ENCODE measurements around the gene DCAF8L2.

Gene DCAF8L2

DNA sequence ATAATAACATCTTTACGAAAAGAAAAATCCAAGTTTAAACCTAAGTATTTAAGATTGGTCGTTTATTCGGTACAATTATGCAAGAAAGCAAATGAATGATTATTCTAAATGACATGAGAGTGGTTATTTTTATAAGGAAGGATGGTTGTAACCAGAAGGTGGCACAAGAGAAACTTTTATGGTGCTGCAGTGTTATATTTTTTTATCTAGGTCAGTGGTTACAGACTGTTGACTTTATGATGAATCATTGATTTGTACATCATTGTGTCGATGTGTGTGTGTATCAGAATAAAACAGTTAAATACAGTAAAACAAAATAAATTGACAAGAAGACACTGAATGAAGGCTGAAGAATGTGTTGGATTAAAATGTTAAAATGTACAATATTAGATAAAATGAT lies 9.8 kb downstream of the DCAF8L2 start:
- H3K27me3 ChIP-seq (replicated peaks; ENCODE audit: control insufficient read depth, insufficient read depth, low read length), result peaks cover 3% of the 10 kb centered on the region
- H3K4me3 ChIP-seq (ENCODE audit: low read length), result no peak overlapping the region
- peak; percentile 18 for DNase-seq (ENCODE audit: low read depth)

DNA sequence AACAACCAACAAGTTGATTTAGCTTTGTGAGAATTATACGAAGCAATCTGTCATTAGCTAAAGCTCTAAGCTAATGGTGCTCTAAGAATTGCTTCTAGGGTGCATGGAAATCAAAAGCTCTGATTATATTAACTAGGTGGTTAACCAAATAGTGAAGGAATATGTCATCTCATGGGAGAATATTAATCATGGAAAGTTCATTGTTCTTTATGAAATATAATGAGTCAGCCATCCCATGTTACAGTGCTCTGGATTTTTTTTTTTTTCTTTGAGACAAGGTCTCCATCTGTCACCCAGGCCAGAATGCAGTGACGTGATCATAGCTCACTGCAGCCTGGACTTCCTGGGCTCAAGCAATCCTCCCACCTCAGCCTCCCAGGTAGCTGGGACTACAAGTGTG lies 10.5 kb downstream of the DCAF8L2 start:
- no peak overlapping the region for H3K9ac ChIP-seq (ENCODE audit: low read length)
- no peak for DNase-seq (ENCODE audit: low read depth)
- no peaks in the 10 kb centered on the region for H3K9me3 ChIP-seq (ENCODE audit: control insufficient read depth, low read length)
- H3K27me3 ChIP-seq (replicated peaks; ENCODE audit: control insufficient read depth, insufficient read depth, low read length), result no peaks in the 10 kb centered on the region
- H3K4me3 ChIP-seq (ENCODE audit: low read length), result no peak overlapping the region
- no peaks in the 10 kb centered on the region for H3K36me3 ChIP-seq (ENCODE audit: control insufficient read depth, insufficient read depth, low read length, severe bottlenecking)
- peaks cover 4% of the 10 kb centered on the region for H3K4me1 ChIP-seq (ENCODE audit: control insufficient read depth, insufficient read depth, low read length)

More for the DNA sequence above, 9.8 kb downstream of the DCAF8L2 start:
- Histone ChIP-seq H3K9ac (ENCODE audit: low read length) (no peak overlapping the region), H3K9me3 (ENCODE audit: control insufficient read depth, low read length) (no peaks in the 10 kb centered on the region), H3K36me3 (ENCODE audit: control insufficient read depth, insufficient read depth, low read length, severe bottlenecking) (no peaks in the 10 kb centered on the region), H3K4me1 (ENCODE audit: control insufficient read depth, insufficient read depth, low read length) (peaks cover 4% of the 10 kb centered on the region)

GRCh38 chrX:27608671-27609070 lies 18.5 kb downstream of the DCAF8L2 start:
- Histone ChIP-seq H3K4me3 (ENCODE audit: low read length) (no peak overlapping the region), H3K4me1 (ENCODE audit: control insufficient read depth, insufficient read depth, low read length) (no peaks in the 10 kb centered on the region), H3K9ac (ENCODE audit: low read length) (no peak overlapping the region), H3K36me3 (ENCODE audit: control insufficient read depth, insufficient read depth, low read length, severe bottlenecking) (no peaks in the 10 kb centered on the region), H3K9me3 (ENCODE audit: control insufficient read depth, low read length) (no peaks in the 10 kb centered on the region), H3K27me3 (replicated peaks; ENCODE audit: control insufficient read depth, insufficient read depth, low read length) (no peaks in the 10 kb centered on the region)
- no peak for DNase-seq (ENCODE audit: low read depth)

- Histone ChIP-seq H3K9me3 (ENCODE audit: control insufficient read depth, low read length) (no peaks in the 10 kb centered on the region), H3K4me1 (ENCODE audit: control insufficient read depth, insufficient read depth, low read length) (no peaks in the 10 kb centered on the region), H3K36me3 (ENCODE audit: control insufficient read depth, insufficient read depth, low read length, severe bottlenecking) (no peaks in the 10 kb centered on the region), H3K9ac (ENCODE audit: low read length) (no peak overlapping the region), H3K27me3 (replicated peaks; ENCODE audit: control insufficient read depth, insufficient read depth, low read length) (peaks cover 10% of the 10 kb centered on the region), H3K4me3 (ENCODE audit: low read length) (no peak overlapping the region)
- no peak for DNase-seq (ENCODE audit: low read depth)
These were observed 29.3 kb downstream of the DCAF8L2 start for GRCh38 chrX:27619459-27619858.

GRCh38 chrX:27619975-27620374 lies 29.8 kb downstream of the DCAF8L2 start:
- peak; percentile 32 for DNase-seq (ENCODE audit: low read depth)
- Histone ChIP-seq H3K4me3 (ENCODE audit: low read length) (no peak overlapping the region), H3K4me1 (ENCODE audit: control insufficient read depth, insufficient read depth, low read length) (no peaks in the 10 kb centered on the region), H3K27me3 (replicated peaks; ENCODE audit: control insufficient read depth, insufficient read depth, low read length) (peaks cover 10% of the 10 kb centered on the region), H3K9me3 (ENCODE audit: control insufficient read depth, low read length) (no peaks in the 10 kb centered on the region), H3K36me3 (ENCODE audit: control insufficient read depth, insufficient read depth, low read length, severe bottlenecking) (no peaks in the 10 kb centered on the region), H3K9ac (ENCODE audit: low read length) (no peak overlapping the region)

GRCh38 chrX:27622883-27623282 lies 32.7 kb downstream of the DCAF8L2 start:
- H3K4me1 ChIP-seq (ENCODE audit: control insufficient read depth, insufficient read depth, low read length), result no peaks in the 10 kb centered on the region
- no peak for DNase-seq (ENCODE audit: low read depth)
- peaks cover 3% of the 10 kb centered on the region for H3K27me3 ChIP-seq (replicated peaks; ENCODE audit: control insufficient read depth, insufficient read depth, low read length)
- no peaks in the 10 kb centered on the region for H3K36me3 ChIP-seq (ENCODE audit: control insufficient read depth, insufficient read depth, low read length, severe bottlenecking)
- H3K9me3 ChIP-seq (ENCODE audit: control insufficient read depth, low read length), result no peaks in the 10 kb centered on the region
- no peak overlapping the region for H3K9ac ChIP-seq (ENCODE audit: low read length)
- no peak overlapping the region for H3K4me3 ChIP-seq (ENCODE audit: low read length)

- Histone ChIP-seq H3K4me3 (ENCODE audit: low read length) (no peak overlapping the region), H3K36me3 (ENCODE audit: control insufficient read depth, insufficient read depth, low read length, severe bottlenecking) (no peaks in the 10 kb centered on the region), H3K27me3 (replicated peaks; ENCODE audit: control insufficient read depth, insufficient read depth, low read length) (no peaks in the 10 kb centered on the region), H3K9ac (ENCODE audit: low read length) (no peak overlapping the region), H3K9me3 (ENCODE audit: control insufficient read depth, low read length) (no peaks in the 10 kb centered on the region), H3K4me1 (ENCODE audit: control insufficient read depth, insufficient read depth, low read length) (no peaks in the 10 kb centered on the region)
- no peak for DNase-seq (ENCODE audit: low read depth)
These were observed 35.9 kb downstream of the DCAF8L2 start for GRCh38 chrX:27626066-27626465.

DNA sequence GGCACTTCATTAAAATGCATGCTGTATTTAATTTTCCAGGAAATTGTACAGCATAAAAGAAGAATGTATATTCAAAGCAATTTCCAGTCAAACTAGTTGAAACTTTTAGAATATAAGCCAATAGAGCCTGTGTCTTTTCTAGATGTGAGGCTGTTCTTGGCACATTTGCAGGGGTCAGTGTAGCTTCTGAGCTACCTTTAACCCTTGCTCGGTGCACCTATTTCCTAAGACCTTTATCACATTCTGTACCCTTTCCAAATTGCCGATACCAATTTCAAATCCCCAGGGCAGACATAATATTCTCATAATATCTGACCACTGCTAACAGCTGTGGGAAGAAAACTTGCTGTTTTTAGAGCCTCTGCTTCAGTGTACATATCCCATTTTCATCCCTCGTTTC lies 43.2 kb downstream of the DCAF8L2 start:
- no peaks in the 10 kb centered on the region for H3K36me3 ChIP-seq (ENCODE audit: control insufficient read depth, insufficient read depth, low read length, severe bottlenecking)
- no peak overlapping the region for H3K4me3 ChIP-seq (ENCODE audit: low read length)
- no peaks in the 10 kb centered on the region for H3K4me1 ChIP-seq (ENCODE audit: control insufficient read depth, insufficient read depth, low read length)
- peaks cover 4% of the 10 kb centered on the region for H3K27me3 ChIP-seq (replicated peaks; ENCODE audit: control insufficient read depth, insufficient read depth, low read length)
- no peak overlapping the region for H3K9ac ChIP-seq (ENCODE audit: low read length)
- DNase-seq (ENCODE audit: low read depth), result no peak
- H3K9me3 ChIP-seq (ENCODE audit: control insufficient read depth, low read length), result peaks cover 2% of the 10 kb centered on the region

GRCh38 chrX:27656581-27656980 lies 66.4 kb downstream of the DCAF8L2 start:
- H3K4me1 ChIP-seq (ENCODE audit: control insufficient read depth, insufficient read depth, low read length), result no peaks in the 10 kb centered on the region
- H3K4me3 ChIP-seq (ENCODE audit: low read length), result no peak overlapping the region
- no peaks in the 10 kb centered on the region for H3K9me3 ChIP-seq (ENCODE audit: control insufficient read depth, low read length)
- peaks cover 8% of the 10 kb centered on the region for H3K27me3 ChIP-seq (replicated peaks; ENCODE audit: control insufficient read depth, insufficient read depth, low read length)
- no peak for DNase-seq (ENCODE audit: low read depth)
- H3K9ac ChIP-seq (ENCODE audit: low read length), result no peak overlapping the region
- H3K36me3 ChIP-seq (ENCODE audit: control insufficient read depth, insufficient read depth, low read length, severe bottlenecking), result no peaks in the 10 kb centered on the region

DNA sequence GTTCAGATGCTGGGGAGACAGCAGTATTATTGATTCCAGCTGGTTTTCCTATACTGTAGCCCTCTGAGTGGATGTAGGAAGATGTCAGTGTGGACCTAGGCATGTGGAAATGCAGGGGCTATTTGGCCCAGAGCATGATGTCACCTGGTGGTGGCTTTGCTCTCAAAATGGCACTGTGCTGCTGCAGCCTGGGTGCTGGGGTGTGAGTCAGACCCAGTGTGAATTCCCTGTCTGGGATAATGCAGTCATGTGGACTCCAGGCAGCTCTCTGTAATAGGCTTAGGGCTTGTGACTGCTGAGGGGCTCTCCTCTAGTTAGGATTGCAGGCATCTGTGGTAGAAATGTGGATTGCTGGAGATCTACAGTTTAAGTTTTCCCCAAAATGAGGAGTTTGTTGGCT lies 70.7 kb downstream of the DCAF8L2 start:
- DNase-seq (ENCODE audit: low read depth), result no peak
- Histone ChIP-seq H3K36me3 (ENCODE audit: control insufficient read depth, insufficient read depth, low read length, severe bottlenecking) (no peaks in the 10 kb centered on the region), H3K4me1 (ENCODE audit: control insufficient read depth, insufficient read depth, low read length) (no peaks in the 10 kb centered on the region), H3K27me3 (replicated peaks; ENCODE audit: control insufficient read depth, insufficient read depth, low read length) (peaks cover 7% of the 10 kb centered on the region), H3K4me3 (ENCODE audit: low read length) (no peak overlapping the region), H3K9ac (ENCODE audit: low read length) (no peak overlapping the region), H3K9me3 (ENCODE audit: control insufficient read depth, low read length) (no peaks in the 10 kb centered on the region)

DNA sequence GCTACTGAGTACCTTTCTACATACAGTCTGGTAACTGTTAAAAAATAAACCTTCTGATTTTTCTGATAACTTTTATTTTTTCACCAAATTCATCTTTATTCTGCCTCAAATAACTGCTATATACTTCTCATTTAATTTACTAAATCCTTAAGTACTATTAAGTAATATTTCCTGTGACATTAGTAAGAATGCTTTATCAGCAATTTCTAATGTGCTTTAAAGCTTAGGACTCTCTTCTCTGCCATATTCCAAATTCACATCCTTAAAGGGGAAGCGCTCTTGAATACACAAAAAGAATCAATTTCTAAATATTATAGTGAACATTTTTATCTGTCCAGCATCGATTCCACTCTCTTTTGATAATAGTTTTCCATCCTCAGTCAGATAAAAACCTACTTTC lies 81.1 kb downstream of the DCAF8L2 start:
- peaks cover 9% of the 10 kb centered on the region for H3K27me3 ChIP-seq (replicated peaks; ENCODE audit: control insufficient read depth, insufficient read depth, low read length)
- no peaks in the 10 kb centered on the region for H3K4me1 ChIP-seq (ENCODE audit: control insufficient read depth, insufficient read depth, low read length)
- H3K9ac ChIP-seq (ENCODE audit: low read length), result no peak overlapping the region
- H3K36me3 ChIP-seq (ENCODE audit: control insufficient read depth, insufficient read depth, low read length, severe bottlenecking), result no peaks in the 10 kb centered on the region
- no peaks in the 10 kb centered on the region for H3K9me3 ChIP-seq (ENCODE audit: control insufficient read depth, low read length)
- DNase-seq (ENCODE audit: low read depth), result no peak
- H3K4me3 ChIP-seq (ENCODE audit: low read length), result no peak overlapping the region

GRCh38 chrX:27674491-27674890 lies 84.3 kb downstream of the DCAF8L2 start:
- H3K4me3 ChIP-seq (ENCODE audit: low read length), result no peak overlapping the region
- DNase-seq (ENCODE audit: low read depth), result no peak
- no peaks in the 10 kb centered on the region for H3K9me3 ChIP-seq (ENCODE audit: control insufficient read depth, low read length)

More at GRCh38 chrX:27674491-27674890, 84.3 kb downstream of the DCAF8L2 start:
- no peak overlapping the region for H3K9ac ChIP-seq (ENCODE audit: low read length)
- H3K4me1 ChIP-seq (ENCODE audit: control insufficient read depth, insufficient read depth, low read length), result no peaks in the 10 kb centered on the region
- H3K27me3 ChIP-seq (replicated peaks; ENCODE audit: control insufficient read depth, insufficient read depth, low read length), result peaks cover 9% of the 10 kb centered on the region
- H3K36me3 ChIP-seq (ENCODE audit: control insufficient read depth, insufficient read depth, low read length, severe bottlenecking), result no peaks in the 10 kb centered on the region

Measured in adipocyte (in vitro differentiated cells).